ENCODE data around the gene FAS.

DNA sequence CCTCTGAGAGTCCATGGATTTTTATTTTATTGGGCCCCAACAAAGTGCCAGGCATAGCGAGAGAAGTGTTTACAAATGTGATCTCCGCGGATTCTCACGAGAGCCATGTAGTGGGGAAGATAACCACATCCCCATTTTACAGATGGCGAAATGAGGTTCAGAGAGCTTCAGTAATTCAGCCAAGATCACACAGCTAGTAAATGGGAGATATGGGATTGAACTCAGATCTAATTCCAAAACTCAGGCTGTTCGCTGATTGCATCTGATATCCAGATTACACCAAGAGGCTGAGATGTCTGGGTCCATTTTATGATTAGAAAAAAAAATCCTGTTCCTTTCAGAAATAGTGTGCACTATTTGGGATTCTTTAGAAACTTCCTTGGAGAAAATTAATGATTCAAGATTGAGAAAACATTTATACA lies 1.3 kb downstream of the FAS start:
- TF ChIP-seq ZNF335 (tag by site-specific recombination; conservative IDR thresholded peaks at IDR 0.05) = no peak
- TF ChIP-seq ZNF37A (tag by site-specific recombination; IDR thresholded peaks at IDR 0.05) = no peak
- no peak for TF ChIP-seq ZNF776 (tag by site-specific recombination; IDR thresholded peaks at IDR 0.05; ENCODE audit: borderline replicate concordance)
- TF ChIP-seq, protein P1, sequence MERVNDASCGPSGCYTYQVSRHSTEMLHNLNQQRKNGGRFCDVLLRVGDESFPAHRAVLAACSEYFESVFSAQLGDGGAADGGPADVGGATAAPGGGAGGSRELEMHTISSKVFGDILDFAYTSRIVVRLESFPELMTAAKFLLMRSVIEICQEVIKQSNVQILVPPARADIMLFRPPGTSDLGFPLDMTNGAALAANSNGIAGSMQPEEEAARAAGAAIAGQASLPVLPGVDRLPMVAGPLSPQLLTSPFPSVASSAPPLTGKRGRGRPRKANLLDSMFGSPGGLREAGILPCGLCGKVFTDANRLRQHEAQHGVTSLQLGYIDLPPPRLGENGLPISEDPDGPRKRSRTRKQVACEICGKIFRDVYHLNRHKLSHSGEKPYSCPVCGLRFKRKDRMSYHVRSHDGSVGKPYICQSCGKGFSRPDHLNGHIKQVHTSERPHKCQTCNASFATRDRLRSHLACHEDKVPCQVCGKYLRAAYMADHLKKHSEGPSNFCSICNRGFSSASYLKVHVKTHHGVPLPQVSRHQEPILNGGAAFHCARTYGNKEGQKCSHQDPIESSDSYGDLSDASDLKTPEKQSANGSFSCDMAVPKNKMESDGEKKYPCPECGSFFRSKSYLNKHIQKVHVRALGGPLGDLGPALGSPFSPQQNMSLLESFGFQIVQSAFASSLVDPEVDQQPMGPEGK (tag by site-specific recombination; IDR thresholded peaks at IDR 0.05) = no peak
- TF ChIP-seq, protein P2, sequence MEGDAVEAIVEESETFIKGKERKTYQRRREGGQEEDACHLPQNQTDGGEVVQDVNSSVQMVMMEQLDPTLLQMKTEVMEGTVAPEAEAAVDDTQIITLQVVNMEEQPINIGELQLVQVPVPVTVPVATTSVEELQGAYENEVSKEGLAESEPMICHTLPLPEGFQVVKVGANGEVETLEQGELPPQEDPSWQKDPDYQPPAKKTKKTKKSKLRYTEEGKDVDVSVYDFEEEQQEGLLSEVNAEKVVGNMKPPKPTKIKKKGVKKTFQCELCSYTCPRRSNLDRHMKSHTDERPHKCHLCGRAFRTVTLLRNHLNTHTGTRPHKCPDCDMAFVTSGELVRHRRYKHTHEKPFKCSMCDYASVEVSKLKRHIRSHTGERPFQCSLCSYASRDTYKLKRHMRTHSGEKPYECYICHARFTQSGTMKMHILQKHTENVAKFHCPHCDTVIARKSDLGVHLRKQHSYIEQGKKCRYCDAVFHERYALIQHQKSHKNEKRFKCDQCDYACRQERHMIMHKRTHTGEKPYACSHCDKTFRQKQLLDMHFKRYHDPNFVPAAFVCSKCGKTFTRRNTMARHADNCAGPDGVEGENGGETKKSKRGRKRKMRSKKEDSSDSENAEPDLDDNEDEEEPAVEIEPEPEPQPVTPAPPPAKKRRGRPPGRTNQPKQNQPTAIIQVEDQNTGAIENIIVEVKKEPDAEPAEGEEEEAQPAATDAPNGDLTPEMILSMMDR (tag by site-specific recombination; IDR thresholded peaks at IDR 0.05) = no peak
